PC-9 (cell line): ENCODE results near the gene ANKRD44. TPM values are rescaled to one million over a fixed set of nuclear protein-coding genes. Genes with fewer than 3 reads are reported as not detected.

ENCODE experiments used
- BruUV-seq: library from RNA; stranded (reverse); fragments of 400-500 nt; replicated peaks from 2 replicates; lab custom pipeline; 2021; lab: Mats Ljungman, UMichigan
- CTCF ChIA-PET: fragments of 300-600 bp; sonication (Branson Sonifier 250); formaldehyde crosslinking; loops from one replicate; lab custom pipeline; 2022; ENCODE audit warnings: antibody characterized with exemption; lab: Charles Lee
- POLR2A ChIA-PET: fragments of 300-600 bp; sonication (Branson Sonifier 250); formaldehyde crosslinking; loops from one replicate; lab custom pipeline; 2022; ENCODE audit warnings: antibody characterized with exemption; ENCODE audit not compliant: unreplicated experiment; lab: Charles Lee
- DNase-seq, 2 experiments: peaks; one replicate each; pipeline versions ENCODE4 v3.0.0 to v3.0.0-alpha.2; 2015 to 2022; ENCODE audit warnings: mixed read lengths in 1 of 2
- H2AFZ ChIP-seq: fragments of 200-600 bp; sonication (generic); 2 replicates; pipeline ENCODE4 v1.8.1; 2017; ENCODE audit warnings: antibody characterized with exemption
- H3F3A ChIP-seq: fragments of 200-600 bp; sonication (generic); 2 replicates; pipeline ENCODE4 v1.8.1; 2017; ENCODE audit warnings: antibody characterized with exemption, mild to moderate bottlenecking, low read depth; ENCODE audit not compliant: insufficient read depth
- H3K27ac ChIP-seq: fragments of 200-600 bp; sonication (generic); 2 replicates; pipeline ENCODE4 v1.6.1; 2016; ENCODE audit warnings: mixed run types
- H3K27me3 ChIP-seq: fragments of 200-600 bp; sonication (generic); 2 replicates; pipeline ENCODE4 v1.6.1; 2016; ENCODE audit warnings: low read depth, mixed run types; ENCODE audit not compliant: insufficient read depth
- H3K36me3 ChIP-seq: fragments of 200-600 bp; sonication (generic); 2 replicates; pipeline ENCODE4 v1.6.1; 2016; ENCODE audit warnings: low read depth, mixed run types
- H3K4me1 ChIP-seq: fragments of 200-600 bp; sonication (generic); replicated peaks from 2 replicates; pipeline ENCODE4 v1.6.1; 2016; ENCODE audit warnings: mixed run types; ENCODE audit not compliant: insufficient read depth
- H3K4me2 ChIP-seq: fragments of 200-600 bp; sonication (generic); 2 replicates; pipeline ENCODE4 v1.6.1; 2017; ENCODE audit warnings: mixed run types
- H3K4me3 ChIP-seq: fragments of 200-600 bp; sonication (generic); 2 replicates; pipeline ENCODE4 v1.6.1; 2016; ENCODE audit warnings: mixed run types
- H3K79me2 ChIP-seq: fragments of 200-600 bp; sonication (generic); 2 replicates; pipeline ENCODE4 v1.6.1; 2017; ENCODE audit warnings: low read depth, mixed run types
- H3K9me2 ChIP-seq: fragments of 200-600 bp; sonication (generic); 2 replicates; pipeline ENCODE4 v1.8.1; 2017; ENCODE audit warnings: mild to moderate bottlenecking; ENCODE audit not compliant: insufficient read depth
- H3K9me3 ChIP-seq: fragments of 200-600 bp; sonication (generic); 2 replicates; pipeline ENCODE4 v1.8.1; 2016; ENCODE audit warnings: low read depth; ENCODE audit not compliant: insufficient read depth
- H4K20me1 ChIP-seq: fragments of 200-600 bp; sonication (generic); 2 replicates; pipeline ENCODE4 v1.8.1; 2017; ENCODE audit not compliant: insufficient read depth
- EZH2 ChIP-seq: fragments of 200-600 bp; sonication (generic); IDR thresholded peaks from 2 replicates; pipeline ENCODE4 v1.8.0; 2017; ENCODE audit warnings: antibody characterized with exemption, low read depth
- intact Hi-C: fragments of 100-400 bp; cut with micrococcal nuclease; formaldehyde crosslinking; loops from one replicate; pipeline ENCODE4 v1.10.0; 2022; ENCODE audit not compliant: unreplicated experiment
- total RNA-seq: library from RNA; stranded (reverse); gene quantifications from 2 replicates; pipeline ENCODE4 v1.2.3, GENCODE V29; 2021
- TF ChIP-seq, protein P1 (sequence below): fragments of 200-600 bp; sonication (generic); conservative IDR thresholded peaks from 2 replicates; pipeline ENCODE4 v1.6.1; 2017; ENCODE audit warnings: mixed run types, antibody characterized with exemption, mild to moderate bottlenecking, moderate library complexity

The ANKRD44 gene
- total RNA-seq, 1 experiment from 2014 or later: 3.4 TPM

DNA sequence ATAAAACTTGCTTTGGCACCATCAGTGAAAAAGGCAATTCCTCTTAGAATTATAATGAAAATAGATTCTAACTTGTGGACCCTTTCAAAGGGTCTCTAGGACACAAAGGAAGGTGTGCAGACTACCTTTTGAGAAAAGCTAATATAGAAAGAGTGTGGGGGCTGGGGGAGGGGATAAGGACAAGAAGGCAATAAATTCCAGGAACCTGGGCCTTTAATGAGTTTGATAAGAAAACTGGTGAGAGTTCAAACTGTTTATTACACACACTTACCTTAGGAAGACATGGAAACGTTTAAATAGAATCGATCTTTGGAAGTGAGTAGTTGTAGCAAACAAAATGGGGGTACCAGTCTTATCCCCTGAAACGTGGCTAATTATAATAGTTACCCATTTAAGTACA is 344.5 kb downstream of the ANKRD44 start:
- no peak for DNase-seq
- TF ChIP-seq, protein P1, sequence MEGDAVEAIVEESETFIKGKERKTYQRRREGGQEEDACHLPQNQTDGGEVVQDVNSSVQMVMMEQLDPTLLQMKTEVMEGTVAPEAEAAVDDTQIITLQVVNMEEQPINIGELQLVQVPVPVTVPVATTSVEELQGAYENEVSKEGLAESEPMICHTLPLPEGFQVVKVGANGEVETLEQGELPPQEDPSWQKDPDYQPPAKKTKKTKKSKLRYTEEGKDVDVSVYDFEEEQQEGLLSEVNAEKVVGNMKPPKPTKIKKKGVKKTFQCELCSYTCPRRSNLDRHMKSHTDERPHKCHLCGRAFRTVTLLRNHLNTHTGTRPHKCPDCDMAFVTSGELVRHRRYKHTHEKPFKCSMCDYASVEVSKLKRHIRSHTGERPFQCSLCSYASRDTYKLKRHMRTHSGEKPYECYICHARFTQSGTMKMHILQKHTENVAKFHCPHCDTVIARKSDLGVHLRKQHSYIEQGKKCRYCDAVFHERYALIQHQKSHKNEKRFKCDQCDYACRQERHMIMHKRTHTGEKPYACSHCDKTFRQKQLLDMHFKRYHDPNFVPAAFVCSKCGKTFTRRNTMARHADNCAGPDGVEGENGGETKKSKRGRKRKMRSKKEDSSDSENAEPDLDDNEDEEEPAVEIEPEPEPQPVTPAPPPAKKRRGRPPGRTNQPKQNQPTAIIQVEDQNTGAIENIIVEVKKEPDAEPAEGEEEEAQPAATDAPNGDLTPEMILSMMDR: no peak
- no peak for TF ChIP-seq EZH2
- H3K27me3 ChIP-seq: no peaks in the 10 kb centered on the region
- H3K4me1 ChIP-seq: no peaks in the 10 kb centered on the region
- no peaks in the 10 kb centered on the region for H3K9me2 ChIP-seq
- no peak overlapping the region for H3K4me3 ChIP-seq
- H2AFZ ChIP-seq: no peak overlapping the region
- H3K27ac ChIP-seq: no peak overlapping the region
- intact Hi-C loops: no loop called here
- no TSS peak for BruUV-seq
- H3K9me3 ChIP-seq: no peaks in the 10 kb centered on the region
- no peak overlapping the region for H3K4me2 ChIP-seq
- H3K79me2 ChIP-seq: no peaks in the 10 kb centered on the region
- POLR2A ChIA-PET: no interaction called here
- H3F3A ChIP-seq: no peaks in the 10 kb centered on the region
- CTCF ChIA-PET: no interaction called here
- H4K20me1 ChIP-seq: no peaks in the 10 kb centered on the region
- no peaks in the 10 kb centered on the region for H3K36me3 ChIP-seq

DNA sequence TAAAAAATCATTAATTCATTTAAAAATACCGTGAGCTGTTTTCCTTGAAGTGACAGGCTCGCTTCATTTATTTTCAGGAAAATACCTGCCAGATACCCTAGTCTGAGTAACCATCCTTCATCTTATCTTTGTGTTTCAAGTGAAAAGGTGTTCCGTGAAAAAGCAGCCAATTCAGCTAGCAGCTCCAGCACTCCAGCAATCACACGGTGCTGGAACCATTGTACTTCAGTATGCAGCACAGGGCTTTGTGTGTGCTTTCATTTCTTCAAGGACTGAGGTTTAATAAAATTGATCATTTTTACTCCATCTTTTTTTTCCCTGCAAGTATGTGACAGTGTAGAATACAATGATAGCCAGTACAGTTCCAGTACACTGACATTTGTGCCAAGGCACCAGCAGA is 344.9 kb downstream of the ANKRD44 start:
- no TSS peak for BruUV-seq
- H3K4me2 ChIP-seq: no peak overlapping the region

DNA sequence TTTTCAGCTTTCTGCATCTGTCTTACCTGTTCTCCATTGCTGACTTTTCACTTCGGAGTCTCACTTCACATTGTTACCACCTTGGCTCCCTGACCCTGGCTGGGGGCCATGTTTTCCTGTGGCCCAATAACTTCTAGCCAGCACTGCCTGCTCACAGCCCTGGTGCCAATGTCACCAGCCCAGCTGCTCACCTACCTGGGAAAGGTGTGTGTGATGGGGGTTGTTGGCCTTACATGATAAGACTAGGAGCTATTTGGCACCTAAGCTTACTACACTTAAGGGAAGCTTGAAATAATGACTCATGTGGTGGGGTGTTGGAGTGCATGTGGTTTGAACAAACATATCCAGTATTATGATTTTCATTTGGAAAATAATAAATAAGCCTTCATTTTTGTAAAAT is 346.6 kb downstream of the ANKRD44 start:
- H3K27ac ChIP-seq: no peak overlapping the region
- CTCF ChIA-PET: no interaction called here
- no peaks in the 10 kb centered on the region for H4K20me1 ChIP-seq
- H3K9me2 ChIP-seq: no peaks in the 10 kb centered on the region
- H3K4me1 ChIP-seq: no peaks in the 10 kb centered on the region
- DNase-seq: no peak
- H3K27me3 ChIP-seq: no peaks in the 10 kb centered on the region
- intact Hi-C loops: no loop called here
- no peaks in the 10 kb centered on the region for H3K36me3 ChIP-seq
- no TSS peak for BruUV-seq
- POLR2A ChIA-PET: no interaction called here
- no peaks in the 10 kb centered on the region for H3K9me3 ChIP-seq
- H3K79me2 ChIP-seq: no peaks in the 10 kb centered on the region
- no peak overlapping the region for H3K4me2 ChIP-seq
- no peak for TF ChIP-seq EZH2
- TF ChIP-seq, protein P1: no peak
- H2AFZ ChIP-seq: no peak overlapping the region
- no peak overlapping the region for H3K4me3 ChIP-seq
- no peaks in the 10 kb centered on the region for H3F3A ChIP-seq

More for the DNA sequence above, 344.9 kb downstream of the ANKRD44 start:
- no peak for DNase-seq
- intact Hi-C loops: no loop called here
- no peaks in the 10 kb centered on the region for H3K9me2 ChIP-seq
- TF ChIP-seq, protein P1: no peak
- TF ChIP-seq EZH2: no peak
- H3K4me3 ChIP-seq: no peak overlapping the region
- no peaks in the 10 kb centered on the region for H3K36me3 ChIP-seq
- no peaks in the 10 kb centered on the region for H4K20me1 ChIP-seq
- POLR2A ChIA-PET: no interaction called here
- no peak overlapping the region for H3K27ac ChIP-seq
- CTCF ChIA-PET: no interaction called here
- no peaks in the 10 kb centered on the region for H3F3A ChIP-seq
- H3K27me3 ChIP-seq: no peaks in the 10 kb centered on the region
- H3K79me2 ChIP-seq: no peaks in the 10 kb centered on the region
- no peaks in the 10 kb centered on the region for H3K9me3 ChIP-seq
- no peak overlapping the region for H2AFZ ChIP-seq
- H3K4me1 ChIP-seq: no peaks in the 10 kb centered on the region
